ENCODE results near the gene ZBTB22.
A peak's percentile ranks its signal among the peaks of the same experiment; 100 is the strongest.
"Not testable (repeated sequence)": the region's sequence is repeated elsewhere in the genome, so short reads cannot be mapped to it uniquely, and the experiment has no call there.

Gene ZBTB22

GRCh38 chr6:33317669-33318425, at the start of gene ZBTB22:
ZBTB22 (minus strand) TSS chr6:33317744; CDS start chr6:33316916, 828 bp downstream.
- DNase-seq, result peak; percentile 100

- no peak for DNase-seq
These were observed 49.6 kb upstream of the ZBTB22 start for GRCh38 chr6:33367009-33367714.

- DNase-seq, result not testable (repeated sequence)
These were observed 47.8 kb upstream of the ZBTB22 start for GRCh38 chr6:33365206-33365971.

GRCh38 chr6:33364475-33365205, 47.1 kb upstream of the ZBTB22 start:
- peak; percentile 34 for DNase-seq

- DNase-seq, result not testable (repeated sequence)
These were observed 45.9 kb upstream of the ZBTB22 start for GRCh38 chr6:33363486-33363885.

- DNase-seq, result no peak
These were observed 41.8 kb upstream of the ZBTB22 start for GRCh38 chr6:33359331-33359730.

- DNase-seq, result not testable (repeated sequence)
These were observed 39.8 kb upstream of the ZBTB22 start for GRCh38 chr6:33357160-33357871.

- DNase-seq, result no peak
These were observed 38.8 kb upstream of the ZBTB22 start for GRCh38 chr6:33356295-33356694.

GRCh38 chr6:33355860-33356259, 38.3 kb upstream of the ZBTB22 start:
- not testable (repeated sequence) for DNase-seq

GRCh38 chr6:33347816-33348215, 30.3 kb upstream of the ZBTB22 start:
- DNase-seq, result no peak

- not testable (repeated sequence) for DNase-seq
These were observed 29.4 kb upstream of the ZBTB22 start for GRCh38 chr6:33346972-33347371.

- peak; percentile 90 for DNase-seq
These were observed 27.5 kb upstream of the ZBTB22 start for GRCh38 chr6:33344701-33345697.

GRCh38 chr6:33343953-33344611, 26.5 kb upstream of the ZBTB22 start:
- DNase-seq, result no peak

- not testable (repeated sequence) for DNase-seq
These were observed 26.0 kb upstream of the ZBTB22 start for GRCh38 chr6:33343606-33343952.

GRCh38 chr6:33339193-33339592, 21.6 kb upstream of the ZBTB22 start:
- DNase-seq, result no peak

- DNase-seq, result no peak
These were observed 19.0 kb upstream of the ZBTB22 start for GRCh38 chr6:33336495-33336894.

- DNase-seq, result no peak
These were observed 18.4 kb upstream of the ZBTB22 start for GRCh38 chr6:33335916-33336315.

GRCh38 chr6:33333666-33334065, 16.1 kb upstream of the ZBTB22 start:
- no peak for DNase-seq

GRCh38 chr6:33330736-33331135, 13.2 kb upstream of the ZBTB22 start:
- no peak for DNase-seq

GRCh38 chr6:33329058-33329457, 11.5 kb upstream of the ZBTB22 start:
- no peak for DNase-seq
